GM21786 (cell line): ENCODE data around the gene CARD18.
"Not testable (repeated sequence)": the region's sequence is repeated elsewhere in the genome, so short reads cannot be mapped to it uniquely, and the experiment has no call there.

Experiments used
- ATAC-seq: cut with Tn5 transposase; IDR thresholded peaks from one replicate; pipeline ENCODE4 v1.9.1; 2021; ENCODE audit not compliant: unreplicated experiment

The CARD18 gene

GRCh38 chr11:105135883-105136282 is 3.7 kb downstream of the CARD18 start:
- no peak for ATAC-seq

GRCh38 chr11:105132716-105133511 is 6.7 kb downstream of the CARD18 start:
- no peak for ATAC-seq

GRCh38 chr11:105130189-105130813 is 9.3 kb downstream of the CARD18 start:
- no peak for ATAC-seq

GRCh38 chr11:105124756-105125155 is 14.8 kb downstream of the CARD18 start:
- no peak for ATAC-seq

- ATAC-seq = no peak
Observed at GRCh38 chr11:105111145-105111944, 28.2 kb downstream of the CARD18 start.

- no peak for ATAC-seq
Observed at GRCh38 chr11:105110688-105111030, 28.9 kb downstream of the CARD18 start.

GRCh38 chr11:105109855-105110687 is 29.5 kb downstream of the CARD18 start:
- ATAC-seq = no peak

GRCh38 chr11:105109321-105109720 is 30.2 kb downstream of the CARD18 start:
- no peak for ATAC-seq

GRCh38 chr11:105108247-105108646 is 31.3 kb downstream of the CARD18 start:
- ATAC-seq = no peak

GRCh38 chr11:105107226-105107825 is 32.2 kb downstream of the CARD18 start:
- not testable (repeated sequence) for ATAC-seq

GRCh38 chr11:105106140-105106539 is 33.4 kb downstream of the CARD18 start:
- ATAC-seq = no peak

GRCh38 chr11:105104292-105104691 is 35.3 kb downstream of the CARD18 start:
- no peak for ATAC-seq

GRCh38 chr11:105103336-105103735 is 36.2 kb downstream of the CARD18 start:
- no peak for ATAC-seq

GRCh38 chr11:105102079-105102581 is 37.4 kb downstream of the CARD18 start:
- ATAC-seq = not testable (repeated sequence)

GRCh38 chr11:105100981-105101630 is 38.5 kb downstream of the CARD18 start:
- ATAC-seq = no peak

- ATAC-seq = no peak
Observed at GRCh38 chr11:105100206-105100605, 39.4 kb downstream of the CARD18 start.

GRCh38 chr11:105099594-105099993 is 40.0 kb downstream of the CARD18 start:
- ATAC-seq = not testable (repeated sequence)

- no peak for ATAC-seq
Observed at GRCh38 chr11:105092256-105093239, 47.0 kb downstream of the CARD18 start.
